GM21528 (cell line): ENCODE results near the gene ZBTB20.

Source experiments
- ATAC-seq: cut with Tn5 transposase; IDR thresholded peaks from one replicate; pipeline ENCODE4 v1.9.1; 2021; ENCODE audit warnings: mild to moderate bottlenecking, moderate library complexity; ENCODE audit not compliant: unreplicated experiment, low FRiP score

ZBTB20 gene

GRCh38 chr3:114370537-114371174 lies 776.4 kb downstream of the ZBTB20 start:
- ATAC-seq, result no peak

- no peak for ATAC-seq
Observed at GRCh38 chr3:114365909-114366308, 781.2 kb downstream of the ZBTB20 start.

GRCh38 chr3:114364806-114365654 lies 782.1 kb downstream of the ZBTB20 start:
- no peak for ATAC-seq

- ATAC-seq, result no peak
Observed at GRCh38 chr3:114363554-114364202, 783.4 kb downstream of the ZBTB20 start.

- no peak for ATAC-seq
Observed at GRCh38 chr3:114362815-114363214, 784.3 kb downstream of the ZBTB20 start.

GRCh38 chr3:114361391-114361790 lies 785.7 kb downstream of the ZBTB20 start:
- ATAC-seq, result no peak

GRCh38 chr3:114356525-114356924 lies 790.6 kb downstream of the ZBTB20 start:
- ATAC-seq, result no peak

GRCh38 chr3:114356066-114356465 lies 791.0 kb downstream of the ZBTB20 start:
- no peak for ATAC-seq

GRCh38 chr3:114355653-114356052 lies 791.4 kb downstream of the ZBTB20 start:
- no peak for ATAC-seq

GRCh38 chr3:114351822-114352145 lies 795.3 kb downstream of the ZBTB20 start:
- ATAC-seq, result no peak

GRCh38 chr3:114351123-114351821 lies 795.8 kb downstream of the ZBTB20 start:
- no peak for ATAC-seq

- no peak for ATAC-seq
Observed at GRCh38 chr3:114350690-114351089, 796.4 kb downstream of the ZBTB20 start.

GRCh38 chr3:114350271-114350670 lies 796.8 kb downstream of the ZBTB20 start:
- no peak for ATAC-seq

- no peak for ATAC-seq
Observed at GRCh38 chr3:114344492-114344891, 802.6 kb downstream of the ZBTB20 start.

GRCh38 chr3:114338651-114339357 lies 808.3 kb downstream of the ZBTB20 start:
- ATAC-seq, result no peak

GRCh38 chr3:114336857-114337256 lies 810.2 kb downstream of the ZBTB20 start:
- ATAC-seq, result no peak

- ATAC-seq, result no peak
Observed at GRCh38 chr3:114336122-114336697, 810.9 kb downstream of the ZBTB20 start.

- ATAC-seq, result no peak
Observed at GRCh38 chr3:114333923-114334240, 813.2 kb downstream of the ZBTB20 start.

GRCh38 chr3:114333180-114333922 lies 813.7 kb downstream of the ZBTB20 start:
- ATAC-seq, result no peak
